HepG2 (cell line): ENCODE measurements around the gene PCNP. TPM values are rescaled to one million over a fixed set of nuclear protein-coding genes. Genes with fewer than 3 reads are reported as not detected.

Experiments used
- ATAC-seq: fragments of 200-7000 bp; cut with Tn5 transposase; 3 replicates; pipeline ENCODE4 v1.9.1; 2020; ENCODE audit warnings: mild to moderate bottlenecking, moderate library complexity
- BruUV-seq: library from RNA; stranded (reverse); fragments of 400-500 nt; replicated peaks from 2 replicates; lab custom pipeline; 2021; lab: Mats Ljungman, UMichigan
- CTCF ChIA-PET: fragments of 300-600 bp; formaldehyde crosslinking; extraction: SDS; loops from one replicate; lab custom pipeline; 2021; ENCODE audit warnings: low total read pairs, inconsistent platforms, low intra/inter-chr PET ratio; lab: Yijun Ruan, JAX
- POLR2A ChIA-PET: fragments of 350-600 bp; sonication (Branson Sonifier 250); formaldehyde crosslinking; loops from one replicate; lab custom pipeline; 2020; ENCODE audit warnings: antibody characterized with exemption, inconsistent platforms; lab: Yijun Ruan, JAX
- DNase-seq: peaks from one replicate; pipeline ENCODE4 v3.0.0-alpha.2; 2015; ENCODE audit warnings: low spot score
- FAIRE-seq: peaks from 3 replicates; lab custom pipeline; 2011; peaks lifted over from hg19 to GRCh38; lab: Jason Lieb, UNC
- H2AFZ ChIP-seq: one replicate; pipeline ENCODE4 v1.6.1; 2011; ENCODE audit warnings: low read length, inconsistent platforms
- H3K27ac ChIP-seq: fragments of 300-600 bp; 3 replicates; pipeline ENCODE4 v1.8.0; 2011; ENCODE audit warnings: mixed run types, mild to moderate bottlenecking, mixed read lengths, low read length, inconsistent platforms; ENCODE audit not compliant: insufficient read depth; ENCODE audit errors: extremely low read length
- H3K27me3 ChIP-seq, 2 experiments: fragments of 200-600 bp in 1 of 2; 2 replicates in 1 of 2; 3 replicates in 1 of 2; pipeline versions ENCODE4 v1.6.0 to v1.8.0; 2011; ENCODE audit warnings: low read length in 2 of 2, mild to moderate bottlenecking in 2 of 2, moderate library complexity in 2 of 2, inconsistent platforms in 1 of 2; ENCODE audit not compliant: insufficient read depth in 2 of 2, control insufficient read depth in 1 of 2
- H3K36me3 ChIP-seq, 2 experiments: fragments of 200-600 bp in 1 of 2; replicated peaks in 1 of 2; 2 replicates in 1 of 2; 3 replicates in 1 of 2; pipeline versions ENCODE4 v1.5.1 to v1.8.0; 2011; ENCODE audit warnings: low read length in 2 of 2, inconsistent platforms in 1 of 2; ENCODE audit not compliant: insufficient read depth in 2 of 2, control insufficient read depth in 1 of 2
- H3K4me1 ChIP-seq: 2 replicates; pipeline ENCODE4 v1.5.1; 2012; ENCODE audit warnings: low read length, inconsistent platforms; ENCODE audit not compliant: insufficient read depth
- H3K4me2 ChIP-seq: 2 replicates; pipeline ENCODE4 v1.6.0; 2011; ENCODE audit warnings: low read depth, low read length, inconsistent platforms
- H3K4me3 ChIP-seq, 3 experiments: fragments of 200-600 bp in 1 of 3; sonication (generic), shearing (Covaris generic) in 1 of 3; replicated peaks in 1 of 3; 2 replicates each; pipeline ENCODE4 v1.5.1; 2011 to 2016; ENCODE audit warnings: low read length in 3 of 3, inconsistent platforms in 2 of 3, low read depth in 2 of 3, mild to moderate bottlenecking in 2 of 3, control low read depth in 1 of 3, mixed read lengths in 1 of 3; ENCODE audit not compliant: insufficient read depth in 1 of 3
- H3K79me2 ChIP-seq: one replicate; pipeline ENCODE4 v1.6.1; 2011; ENCODE audit warnings: low read length, inconsistent platforms; ENCODE audit not compliant: insufficient read depth
- H3K9ac ChIP-seq: 2 replicates; pipeline ENCODE4 v1.6.0; 2011; ENCODE audit warnings: mild to moderate bottlenecking, low read depth, low read length, inconsistent platforms; ENCODE audit not compliant: insufficient read depth
- H3K9me3 ChIP-seq: 2 replicates; pipeline ENCODE4 v1.5.1; 2012; ENCODE audit warnings: mild to moderate bottlenecking, low read length
- H4K20me1 ChIP-seq: 2 replicates; pipeline ENCODE4 v1.6.0; 2011; ENCODE audit warnings: inconsistent platforms, mild to moderate bottlenecking, low read length, moderate library complexity; ENCODE audit not compliant: insufficient read depth
- ATRX ChIP-seq: sonication (generic); formaldehyde crosslinking; IDR thresholded peaks from 2 replicates; pipeline ENCODE4 v1.4.0; 2020; ENCODE audit warnings: missing genetic modification reagents, borderline replicate concordance
- CC2D1A ChIP-seq: sonication (generic); formaldehyde crosslinking; IDR thresholded peaks from 2 replicates; pipeline ENCODE4 v1.8.1; 2023; ENCODE audit warnings: mild to moderate bottlenecking, missing genetic modification reagents
- DPF2 ChIP-seq: sonication (generic); formaldehyde crosslinking; IDR thresholded peaks from 2 replicates; pipeline ENCODE4 v1.4.0; 2020; ENCODE audit warnings: mild to moderate bottlenecking, low read depth, missing genetic modification reagents, borderline replicate concordance
- GPN1 ChIP-seq: sonication (generic); formaldehyde crosslinking; IDR thresholded peaks from 2 replicates; pipeline ENCODE4 v1.5.1; 2020; ENCODE audit warnings: missing genetic modification reagents, borderline replicate concordance
- HDAC1 ChIP-seq: sonication (generic); formaldehyde crosslinking; IDR thresholded peaks from 2 replicates; pipeline ENCODE4 v1.5.1; 2020; ENCODE audit warnings: mild to moderate bottlenecking, missing genetic modification reagents
- HNF4G ChIP-seq, 2 experiments: sonication (generic) in 1 of 2; formaldehyde crosslinking in 1 of 2; IDR thresholded peaks; 2 replicates each; pipeline versions ENCODE4 v1.4.0 to v1.6.1; 2011 to 2020; ENCODE audit warnings: borderline replicate concordance in 2 of 2, low read depth in 2 of 2, mild to moderate bottlenecking in 2 of 2, low read length in 1 of 2, missing genetic modification reagents in 1 of 2, moderate library complexity in 1 of 2
- NR2F2 ChIP-seq: IDR thresholded peaks from 2 replicates; pipeline ENCODE4 v1.6.1; 2012; ENCODE audit warnings: low read depth, inconsistent platforms, borderline replicate concordance
- SALL2 ChIP-seq: sonication (generic); formaldehyde crosslinking; IDR thresholded peaks from 2 replicates; pipeline ENCODE4 v1.8.1; 2023; ENCODE audit warnings: mild to moderate bottlenecking, missing genetic modification reagents, inconsistent platforms
- TOE1 ChIP-seq: sonication (generic); formaldehyde crosslinking; IDR thresholded peaks from 2 replicates; pipeline ENCODE4 v1.4.0; 2020; ENCODE audit warnings: mild to moderate bottlenecking, missing genetic modification reagents
- ZBTB3 ChIP-seq: sonication (generic); formaldehyde crosslinking; IDR thresholded peaks from 2 replicates; pipeline ENCODE4 v1.4.0; 2020; ENCODE audit warnings: low read depth, mild to moderate bottlenecking, moderate library complexity, missing genetic modification reagents, borderline replicate concordance
- ZKSCAN1 ChIP-seq: fragments of 150-350 bp; IDR thresholded peaks from 2 replicates; pipeline ENCODE4 v1.6.1; 2014; ENCODE audit warnings: low read length
- ZNF292 ChIP-seq: sonication (generic); formaldehyde crosslinking; IDR thresholded peaks from 2 replicates; pipeline ENCODE4 v1.8.1; 2022; ENCODE audit warnings: mild to moderate bottlenecking, low read depth, missing genetic modification reagents, borderline replicate concordance
- ZNF546 ChIP-seq: sonication (generic); formaldehyde crosslinking; conservative IDR thresholded peaks from 2 replicates; pipeline ENCODE4 v1.8.1; 2023; ENCODE audit warnings: mild to moderate bottlenecking, missing genetic modification reagents
- ZNF558 ChIP-seq: sonication (generic); formaldehyde crosslinking; IDR thresholded peaks from 2 replicates; pipeline ENCODE4 v1.9.0; 2022; ENCODE audit warnings: mild to moderate bottlenecking, missing genetic modification reagents, borderline replicate concordance
- ZNF629 ChIP-seq: sonication (generic); formaldehyde crosslinking; conservative IDR thresholded peaks from 2 replicates; pipeline ENCODE4 v1.5.0; 2020; ENCODE audit warnings: missing genetic modification reagents
- ZNF83 ChIP-seq: sonication (generic); formaldehyde crosslinking; IDR thresholded peaks from 2 replicates; pipeline ENCODE4 v1.4.0; 2020; ENCODE audit warnings: missing genetic modification reagents, mild to moderate bottlenecking, borderline replicate concordance
- WGBS: methylation state at CpG from one replicate; pipeline ENCODE4 v1.1.6; 2017; ENCODE audit warnings: low lambda C conversion rate; 5-methylcytosine and 5-hydroxymethylcytosine counted together
- in situ Hi-C: cut with HindIII; loops from 2 replicates; pipeline ENCODE4 v1.10.0; 2017; ENCODE audit warnings: low pct_unique_long_range_greater_than_20kb; ENCODE audit not compliant: extremely low pct_ligation_motif_present
- intact Hi-C: fragments of 100-400 bp; cut with micrococcal nuclease; formaldehyde crosslinking; loops from one replicate; pipeline ENCODE4 v1.10.0; 2022; ENCODE audit not compliant: unreplicated experiment
- polyA plus RNA-seq, 8 experiments: library from polyadenylated mRNA; depleted of rRNA in 3 of 8; stranded (reverse) in 7 of 8; unstranded in 1 of 8; fragments of >200 nt; fragmentation: Illumina TruSeq in 4 of 8; extraction: Trizol in 4 of 8; gene quantifications; 2 replicates each; pipeline versions ENCODE4 v1.2.1 to v1.2.3, GENCODE V29; 2011 to 2016; ENCODE audit warnings: low read depth in 4 of 8, missing spikeins in 1 of 8, mixed read lengths in 1 of 8; ENCODE audit not compliant: insufficient read depth in 1 of 8
- total RNA-seq, 5 experiments: library from RNA; depleted of rRNA; stranded (reverse); fragments of >200 nt; fragmentation: Illumina TruSeq; extraction: Trizol; gene quantifications; 2 replicates each; pipeline ENCODE4 v1.2.3, GENCODE V29; 2016; ENCODE audit warnings: low read depth in 1 of 5
- TF ChIP-seq, protein P1 (sequence below): sonication (generic); formaldehyde crosslinking; IDR thresholded peaks from 2 replicates; pipeline ENCODE4 v1.5.1; 2020; ENCODE audit warnings: mild to moderate bottlenecking, missing genetic modification reagents, moderate library complexity
- TF ChIP-seq, protein P2 (sequence below): sonication (generic); formaldehyde crosslinking; conservative IDR thresholded peaks from 2 replicates; pipeline ENCODE4 v1.8.1; 2023; ENCODE audit warnings: missing genetic modification reagents
- TF ChIP-seq, protein P3 (sequence below): sonication (generic); formaldehyde crosslinking; IDR thresholded peaks from 2 replicates; pipeline ENCODE4 v1.5.0; 2020; ENCODE audit warnings: missing genetic modification reagents, mild to moderate bottlenecking, borderline replicate concordance

Gene PCNP
- total and polyA plus RNA-seq, 2 of the 13 experiments (the other 11 are each of a cell fraction or from before 2014, with no cell fraction given): 44.1 to 78.2 TPM

DNA sequence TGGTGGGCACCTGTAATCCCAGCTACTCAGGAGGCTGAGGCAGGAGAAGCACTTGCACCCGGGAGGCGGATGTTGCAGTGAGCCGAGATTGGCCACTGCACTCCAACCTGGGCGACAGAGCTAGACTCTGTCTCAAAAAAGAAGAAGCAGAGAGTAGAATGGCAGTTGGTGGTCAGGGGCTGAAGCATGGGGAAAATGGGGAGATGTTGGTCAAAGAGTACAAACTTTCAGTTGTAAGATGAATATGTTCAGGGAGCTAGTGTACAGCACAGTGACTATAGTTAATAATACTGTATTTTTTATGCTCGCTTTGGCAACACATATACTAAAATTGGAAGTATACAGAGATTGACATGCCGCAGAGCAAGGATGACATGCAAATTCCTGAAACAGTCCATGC lies 41.5 kb downstream of the PCNP start:
- no peak for ATAC-seq
- POLR2A ChIA-PET: no interaction called here
- BruUV-seq: no TSS peak
- no peaks in the 10 kb centered on the region for H3K9me3 ChIP-seq
- H3K27me3 ChIP-seq: no peaks in the 10 kb centered on the region
- no peak for DNase-seq
- no peak overlapping the region for H3K27ac ChIP-seq
- CTCF ChIA-PET: no interaction called here
- in situ Hi-C loops (no loop called here), intact Hi-C loops (no loop called here)
- no peaks in the 10 kb centered on the region for H3K79me2 ChIP-seq
- WGBS: 95% methylated on average over 6 of the region's 6 CpGs
- no peak for FAIRE-seq
- H2AFZ ChIP-seq: no peak overlapping the region
- H3K9ac ChIP-seq: no peak overlapping the region
- H4K20me1 ChIP-seq: no peaks in the 10 kb centered on the region
- no peaks in the 10 kb centered on the region for H3K36me3 ChIP-seq
- H3K4me2 ChIP-seq: no peak overlapping the region
- no peak overlapping the region for H3K4me3 ChIP-seq
- peaks cover 17% of the 10 kb centered on the region for H3K4me1 ChIP-seq
- TF ChIP-seq NR2F2 (no peak), SALL2 (CRISPR knock-in tag) (no peak), HNF4G (IDR thresholded peaks at IDR 0.05; ENCODE audit: borderline replicate concordance, low read depth, low read length) (no peak), HNF4G (CRISPR knock-in tag; IDR thresholded peaks at IDR 0.05; ENCODE audit: borderline replicate concordance, low read depth) (no peak), CC2D1A (CRISPR knock-in tag) (no peak), ZNF558 (CRISPR knock-in tag) (no peak), TOE1 (no peak), DPF2 (CRISPR knock-in tag) (no peak), HDAC1 (CRISPR knock-in tag) (no peak), ZNF292 (CRISPR knock-in tag) (no peak), ZNF629 (no peak), ZNF546 (CRISPR knock-in tag) (no peak), ZKSCAN1 (no peak), ZBTB3 (no peak), ZNF83 (CRISPR knock-in tag) (no peak), GPN1 (no peak), ATRX (CRISPR knock-in tag) (no peak)
- TF ChIP-seq, protein P1, sequence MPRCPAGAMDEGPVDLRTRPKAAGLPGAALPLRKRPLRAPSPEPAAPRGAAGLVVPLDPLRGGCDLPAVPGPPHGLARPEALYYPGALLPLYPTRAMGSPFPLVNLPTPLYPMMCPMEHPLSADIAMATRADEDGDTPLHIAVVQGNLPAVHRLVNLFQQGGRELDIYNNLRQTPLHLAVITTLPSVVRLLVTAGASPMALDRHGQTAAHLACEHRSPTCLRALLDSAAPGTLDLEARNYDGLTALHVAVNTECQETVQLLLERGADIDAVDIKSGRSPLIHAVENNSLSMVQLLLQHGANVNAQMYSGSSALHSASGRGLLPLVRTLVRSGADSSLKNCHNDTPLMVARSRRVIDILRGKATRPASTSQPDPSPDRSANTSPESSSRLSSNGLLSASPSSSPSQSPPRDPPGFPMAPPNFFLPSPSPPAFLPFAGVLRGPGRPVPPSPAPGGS: no peak
- TF ChIP-seq, protein P2, sequence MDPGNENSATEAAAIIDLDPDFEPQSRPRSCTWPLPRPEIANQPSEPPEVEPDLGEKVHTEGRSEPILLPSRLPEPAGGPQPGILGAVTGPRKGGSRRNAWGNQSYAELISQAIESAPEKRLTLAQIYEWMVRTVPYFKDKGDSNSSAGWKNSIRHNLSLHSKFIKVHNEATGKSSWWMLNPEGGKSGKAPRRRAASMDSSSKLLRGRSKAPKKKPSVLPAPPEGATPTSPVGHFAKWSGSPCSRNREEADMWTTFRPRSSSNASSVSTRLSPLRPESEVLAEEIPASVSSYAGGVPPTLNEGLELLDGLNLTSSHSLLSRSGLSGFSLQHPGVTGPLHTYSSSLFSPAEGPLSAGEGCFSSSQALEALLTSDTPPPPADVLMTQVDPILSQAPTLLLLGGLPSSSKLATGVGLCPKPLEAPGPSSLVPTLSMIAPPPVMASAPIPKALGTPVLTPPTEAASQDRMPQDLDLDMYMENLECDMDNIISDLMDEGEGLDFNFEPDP: no peak
- TF ChIP-seq, protein P3, sequence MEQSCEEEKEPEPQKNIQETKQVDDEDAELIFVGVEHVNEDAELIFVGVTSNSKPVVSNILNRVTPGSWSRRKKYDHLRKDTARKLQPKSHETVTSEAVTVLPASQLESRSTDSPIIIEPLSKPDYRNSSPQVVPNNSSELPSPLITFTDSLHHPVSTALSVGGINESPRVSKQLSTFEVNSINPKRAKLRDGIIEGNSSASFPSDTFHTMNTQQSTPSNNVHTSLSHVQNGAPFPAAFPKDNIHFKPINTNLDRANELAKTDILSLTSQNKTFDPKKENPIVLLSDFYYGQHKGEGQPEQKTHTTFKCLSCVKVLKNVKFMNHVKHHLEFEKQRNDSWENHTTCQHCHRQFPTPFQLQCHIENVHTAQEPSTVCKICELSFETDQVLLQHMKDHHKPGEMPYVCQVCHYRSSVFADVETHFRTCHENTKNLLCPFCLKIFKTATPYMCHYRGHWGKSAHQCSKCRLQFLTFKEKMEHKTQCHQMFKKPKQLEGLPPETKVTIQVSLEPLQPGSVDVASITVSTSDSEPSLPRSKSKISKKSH (CRISPR knock-in tag): no peak
